GM10266 (cell line): ENCODE data around the gene FTCDNL1.

Experiments
- DNase-seq: peaks from one replicate; pipeline ENCODE4 v3.0.0; 2012; ENCODE audit errors: extremely low spot score
- TF ChIP-seq, protein P1 (sequence below): IDR thresholded peaks from 2 replicates; pipeline ENCODE4 v1.5.1; 2012; ENCODE audit warnings: mild to moderate bottlenecking, low read depth; ENCODE audit not compliant: control insufficient read depth, insufficient read depth; ENCODE audit errors: missing control alignments

Gene FTCDNL1

DNA sequence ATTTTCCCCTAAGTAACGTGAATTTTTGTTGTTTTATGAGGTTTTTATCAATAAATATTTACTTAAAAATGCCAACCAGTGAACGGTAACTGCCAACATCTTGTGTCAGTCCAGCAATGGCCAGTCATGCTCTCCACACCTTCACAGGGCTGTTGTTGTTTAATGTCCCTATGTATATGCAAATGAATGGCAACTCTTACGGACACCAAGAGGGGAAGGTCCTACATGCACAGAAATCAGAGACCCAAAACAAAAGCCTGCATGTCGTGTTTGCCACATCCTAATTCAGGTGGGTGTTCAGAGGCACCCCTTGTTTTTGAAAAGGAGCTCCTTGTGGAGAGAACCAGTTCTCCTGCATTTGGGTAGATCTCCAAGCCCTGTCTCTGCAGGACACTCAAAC is 4.8 kb upstream of the FTCDNL1 start:
- no peak for DNase-seq

DNA sequence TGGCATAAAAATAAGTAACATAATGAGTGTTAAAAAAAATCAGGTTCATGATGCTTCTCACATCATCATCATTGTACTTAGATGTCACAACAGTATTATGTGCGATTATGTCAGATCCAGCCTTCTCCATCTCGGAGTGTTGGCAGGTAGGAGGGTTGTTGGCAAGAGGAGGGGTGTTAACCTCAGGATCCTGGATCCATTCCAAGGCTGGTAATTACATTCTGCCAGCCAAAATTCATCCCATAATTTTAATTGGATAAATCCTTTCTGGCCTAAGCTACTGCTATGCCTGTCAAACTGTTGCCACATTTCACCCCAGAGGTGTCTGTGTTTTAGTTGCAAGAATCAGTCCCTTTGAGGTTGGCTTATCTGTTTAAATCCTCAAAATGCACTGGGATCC is 891 bp upstream of the FTCDNL1 start:
- TF ChIP-seq, protein P1, sequence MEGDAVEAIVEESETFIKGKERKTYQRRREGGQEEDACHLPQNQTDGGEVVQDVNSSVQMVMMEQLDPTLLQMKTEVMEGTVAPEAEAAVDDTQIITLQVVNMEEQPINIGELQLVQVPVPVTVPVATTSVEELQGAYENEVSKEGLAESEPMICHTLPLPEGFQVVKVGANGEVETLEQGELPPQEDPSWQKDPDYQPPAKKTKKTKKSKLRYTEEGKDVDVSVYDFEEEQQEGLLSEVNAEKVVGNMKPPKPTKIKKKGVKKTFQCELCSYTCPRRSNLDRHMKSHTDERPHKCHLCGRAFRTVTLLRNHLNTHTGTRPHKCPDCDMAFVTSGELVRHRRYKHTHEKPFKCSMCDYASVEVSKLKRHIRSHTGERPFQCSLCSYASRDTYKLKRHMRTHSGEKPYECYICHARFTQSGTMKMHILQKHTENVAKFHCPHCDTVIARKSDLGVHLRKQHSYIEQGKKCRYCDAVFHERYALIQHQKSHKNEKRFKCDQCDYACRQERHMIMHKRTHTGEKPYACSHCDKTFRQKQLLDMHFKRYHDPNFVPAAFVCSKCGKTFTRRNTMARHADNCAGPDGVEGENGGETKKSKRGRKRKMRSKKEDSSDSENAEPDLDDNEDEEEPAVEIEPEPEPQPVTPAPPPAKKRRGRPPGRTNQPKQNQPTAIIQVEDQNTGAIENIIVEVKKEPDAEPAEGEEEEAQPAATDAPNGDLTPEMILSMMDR = no peak
- DNase-seq = no peak

More for the DNA sequence above, 4.8 kb upstream of the FTCDNL1 start:
- TF ChIP-seq, protein P1 = no peak

DNA sequence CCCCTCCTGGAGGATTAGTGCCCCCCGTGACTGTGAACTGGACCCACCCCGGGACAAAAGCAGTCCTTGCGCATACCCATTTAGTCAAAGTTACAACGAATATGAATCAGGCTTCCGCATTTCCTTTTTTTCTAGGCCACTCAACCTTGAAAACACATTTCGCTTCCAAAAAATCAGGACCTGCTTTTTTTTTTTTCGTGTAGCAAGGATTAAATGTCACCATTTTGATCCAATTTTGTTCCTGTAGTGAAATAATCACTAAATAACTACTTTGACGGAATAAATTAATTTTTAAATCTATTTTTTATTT is 464 bp upstream of the FTCDNL1 start:
- TF ChIP-seq, protein P1 = no peak

DNA sequence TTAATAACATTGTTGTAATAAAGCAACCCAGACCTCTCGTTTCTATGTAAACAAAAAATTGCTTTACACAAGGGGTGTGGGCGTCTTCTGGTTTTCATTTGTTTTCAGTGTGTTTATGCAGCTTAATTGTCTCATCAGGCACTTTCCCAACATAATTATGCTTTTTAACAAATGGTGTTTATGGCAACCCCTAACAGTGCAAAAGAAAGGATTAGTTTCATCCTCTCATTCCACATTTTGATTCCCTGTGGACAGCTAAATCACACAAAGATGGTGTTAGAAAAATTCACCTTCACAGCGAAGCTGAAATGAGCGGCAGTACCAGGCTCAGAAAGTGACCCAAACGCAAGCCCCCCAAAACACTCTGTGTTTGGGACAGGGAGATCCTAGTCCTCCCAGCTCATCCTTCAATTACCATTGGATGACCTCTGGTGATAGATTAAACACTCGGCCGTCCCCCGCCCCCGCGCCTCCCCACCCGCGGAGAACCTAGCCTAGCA is 724 bp downstream of the FTCDNL1 start:
- TF ChIP-seq, protein P1 = no peak

More for the DNA sequence above, 464 bp upstream of the FTCDNL1 start:
- DNase-seq = no peak

DNA sequence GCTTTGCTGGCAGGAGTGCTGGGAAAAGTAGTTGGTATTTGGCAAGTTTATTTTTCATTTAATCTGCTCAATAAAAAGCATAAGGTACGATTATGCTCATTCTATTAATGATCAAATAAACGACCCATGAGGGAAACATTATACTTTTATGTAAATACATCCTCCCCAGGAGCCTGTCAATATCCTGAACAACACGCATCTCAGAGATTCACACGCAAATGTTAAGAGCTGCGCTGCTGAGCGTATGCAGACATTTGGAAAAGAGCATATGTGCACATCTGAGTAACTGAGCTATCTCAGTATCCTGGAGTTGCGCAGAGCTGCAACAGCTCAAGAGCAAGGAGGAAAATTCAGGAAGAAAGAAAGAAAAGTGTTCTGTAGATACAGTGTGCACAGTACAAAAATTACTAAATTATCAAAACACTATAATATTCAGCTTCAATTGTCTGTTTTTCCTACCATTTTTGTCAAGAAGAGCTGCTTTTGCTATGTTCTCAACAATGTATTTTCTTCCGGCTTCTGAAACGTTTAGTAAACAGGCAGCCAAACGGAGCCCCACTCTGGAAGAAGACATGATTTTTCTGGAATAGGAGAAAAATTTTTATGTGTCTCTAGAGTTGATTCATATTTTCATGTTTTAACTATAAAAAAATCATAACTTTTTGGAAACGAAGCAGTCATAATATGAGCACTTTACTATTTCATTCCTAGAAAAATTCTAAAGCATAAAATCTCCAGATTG is 2.4 kb downstream of the FTCDNL1 start:
- no peak for DNase-seq
- TF ChIP-seq, protein P1 = no peak

More for the DNA sequence above, 724 bp downstream of the FTCDNL1 start:
- DNase-seq = no peak

DNA sequence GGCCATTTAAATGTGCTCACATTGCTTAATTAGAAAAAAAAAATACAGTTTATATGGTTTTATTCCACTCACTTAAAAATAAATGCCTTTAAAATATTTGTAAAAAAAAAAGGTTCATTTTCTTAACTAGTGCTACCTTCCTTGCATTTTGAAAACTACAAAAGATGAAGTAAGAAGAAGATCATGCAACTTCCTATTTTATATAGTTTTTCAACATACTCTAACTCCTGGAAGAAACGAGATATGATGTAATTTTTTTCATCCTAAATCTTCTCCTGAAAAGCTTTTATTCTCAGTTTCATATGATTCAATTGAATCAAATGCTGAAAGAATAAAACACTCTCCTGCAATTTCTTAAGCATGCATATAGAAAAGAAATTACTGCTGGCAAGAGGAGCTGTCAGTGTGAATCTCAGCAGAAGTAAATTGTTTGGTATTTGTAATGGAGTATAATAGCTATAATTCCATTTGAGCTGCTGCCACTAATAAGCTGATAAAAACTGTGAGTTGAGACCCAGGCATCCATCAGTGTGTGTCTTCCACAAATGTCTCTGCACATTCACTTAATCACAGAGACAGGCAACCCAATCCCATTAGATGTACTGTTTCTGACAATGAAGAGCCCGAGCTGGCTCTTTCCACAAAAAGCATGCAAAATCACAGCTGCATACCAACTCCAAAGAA is 3.7 kb downstream of the FTCDNL1 start:
- DNase-seq = no peak
- TF ChIP-seq, protein P1 = no peak
